OCI-LY3 (cell line): ENCODE results near the gene CAPN8.

Experiments
- EZH2phosphoT487 ChIP-seq: fragments of 200-600 bp; shearing (Covaris generic); IDR thresholded peaks from 2 replicates; pipeline ENCODE4 v1.6.1; 2018; ENCODE audit warnings: antibody characterized with exemption, mixed run types, low read depth
- TF ChIP-seq, protein P1 (sequence below): fragments of 200-600, 300-600 bp; sonication (generic); IDR thresholded peaks from 2 replicates; pipeline ENCODE4 v1.5.1; 2014; ENCODE audit warnings: antibody characterized with exemption, low read length, low read depth

DNA sequence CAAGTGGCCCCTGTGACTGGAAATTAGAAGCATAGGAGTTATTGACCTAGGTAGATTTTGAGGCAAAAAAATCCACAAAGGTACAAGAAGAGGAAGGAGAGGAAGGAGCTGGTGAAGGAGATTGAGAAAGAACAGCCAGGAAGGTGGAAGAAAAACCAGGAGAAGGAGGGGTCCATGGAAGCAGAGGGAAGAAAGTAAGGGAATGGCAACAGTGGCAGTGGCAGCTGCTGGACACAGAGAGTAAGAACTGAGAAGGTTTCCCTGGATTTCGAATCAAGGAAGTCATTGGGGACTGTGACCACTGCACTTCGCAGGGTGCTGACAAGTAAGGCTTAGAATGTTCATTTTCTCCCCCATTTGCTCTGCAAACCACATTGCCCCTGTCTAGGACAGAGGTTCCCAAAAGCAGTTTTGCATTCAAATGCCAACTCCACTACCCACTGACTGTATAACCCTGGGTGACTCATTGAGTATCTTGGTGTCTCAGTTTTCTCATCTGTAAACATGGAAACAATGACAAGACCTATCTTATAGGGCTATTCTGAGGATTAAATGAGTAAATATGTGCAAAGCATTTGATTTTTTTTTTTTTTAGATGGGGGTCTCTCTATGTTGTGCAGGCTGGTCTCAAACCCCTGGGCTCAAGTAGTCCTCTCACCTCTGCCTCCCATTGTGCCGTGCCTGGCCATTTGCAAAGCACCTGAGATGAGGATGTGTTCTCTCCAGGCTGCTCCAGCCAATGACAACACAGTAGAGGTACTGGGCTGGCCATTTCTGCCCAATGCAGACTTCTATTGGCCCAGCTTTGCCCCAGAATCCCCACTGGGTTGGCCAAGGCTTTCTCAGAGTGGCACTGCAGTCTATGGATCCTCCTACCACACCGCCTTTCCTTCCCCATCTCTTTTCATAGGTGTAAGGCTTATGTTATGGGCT, 37.5 kb upstream of the CAPN8 start:
- TF ChIP-seq, protein P1, sequence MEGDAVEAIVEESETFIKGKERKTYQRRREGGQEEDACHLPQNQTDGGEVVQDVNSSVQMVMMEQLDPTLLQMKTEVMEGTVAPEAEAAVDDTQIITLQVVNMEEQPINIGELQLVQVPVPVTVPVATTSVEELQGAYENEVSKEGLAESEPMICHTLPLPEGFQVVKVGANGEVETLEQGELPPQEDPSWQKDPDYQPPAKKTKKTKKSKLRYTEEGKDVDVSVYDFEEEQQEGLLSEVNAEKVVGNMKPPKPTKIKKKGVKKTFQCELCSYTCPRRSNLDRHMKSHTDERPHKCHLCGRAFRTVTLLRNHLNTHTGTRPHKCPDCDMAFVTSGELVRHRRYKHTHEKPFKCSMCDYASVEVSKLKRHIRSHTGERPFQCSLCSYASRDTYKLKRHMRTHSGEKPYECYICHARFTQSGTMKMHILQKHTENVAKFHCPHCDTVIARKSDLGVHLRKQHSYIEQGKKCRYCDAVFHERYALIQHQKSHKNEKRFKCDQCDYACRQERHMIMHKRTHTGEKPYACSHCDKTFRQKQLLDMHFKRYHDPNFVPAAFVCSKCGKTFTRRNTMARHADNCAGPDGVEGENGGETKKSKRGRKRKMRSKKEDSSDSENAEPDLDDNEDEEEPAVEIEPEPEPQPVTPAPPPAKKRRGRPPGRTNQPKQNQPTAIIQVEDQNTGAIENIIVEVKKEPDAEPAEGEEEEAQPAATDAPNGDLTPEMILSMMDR: no peak
- TF ChIP-seq EZH2phosphoT487: no peak
